Activated CD8-positive, alpha-beta memory T cell treated with anti-CD3 and anti-CD28 coated beads for 1 hour (primary cell): ENCODE measurements around the gene GRIN2D.

ENCODE experiments used
- DNase-seq, 2 donors: peaks; one replicate each; pipeline ENCODE4 v3.0.0-alpha.2; 2020; ENCODE audit warnings: low read depth in 1 of 2; ENCODE audit errors: extremely low read depth in 1 of 2

The GRIN2D gene

DNA sequence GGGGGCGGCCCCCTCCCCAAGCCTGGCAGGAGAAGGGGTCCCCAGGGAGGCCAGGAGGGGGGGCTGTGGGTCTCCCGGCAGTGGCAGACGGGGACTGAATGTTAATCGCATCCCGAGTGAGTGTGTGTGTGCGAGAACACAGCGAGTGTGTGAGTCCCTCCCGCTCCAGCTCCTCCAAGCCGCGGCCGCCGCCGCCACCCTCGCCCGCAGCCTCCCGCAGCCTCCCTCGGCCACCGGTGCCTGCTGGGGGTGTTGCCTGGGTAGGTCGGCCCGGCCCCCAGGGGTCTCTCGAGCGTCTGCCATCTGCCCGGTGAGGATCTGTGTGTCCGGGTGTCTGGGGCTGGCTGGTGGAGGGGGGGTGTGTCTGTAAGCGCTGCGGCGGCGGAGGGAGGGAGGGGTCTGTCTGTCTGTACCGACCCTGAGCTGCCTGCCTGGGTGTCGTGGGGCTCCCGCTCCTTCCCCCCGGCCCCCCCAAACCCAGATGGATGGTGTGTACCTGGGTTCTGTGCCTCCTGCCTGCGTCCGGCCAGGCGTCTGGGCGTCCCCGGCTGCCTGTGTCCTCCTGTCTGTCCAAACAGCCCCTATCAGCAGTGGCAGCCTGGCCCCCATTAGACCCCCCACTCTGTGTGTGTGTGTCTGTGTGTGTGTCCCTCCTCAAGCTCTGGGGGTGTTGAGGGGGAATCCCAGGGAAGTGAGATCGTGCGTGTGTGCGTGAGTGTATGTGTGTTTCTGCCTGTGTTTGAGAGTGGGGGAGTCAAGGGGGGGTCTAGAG is at the start of gene GRIN2D:
TSS of gene GRIN2D (plus strand) at position 110 of the 772 bp plus-strand sequence. CDS start 4,725 bp downstream, outside the sequence.
- no peak for DNase-seq

DNA sequence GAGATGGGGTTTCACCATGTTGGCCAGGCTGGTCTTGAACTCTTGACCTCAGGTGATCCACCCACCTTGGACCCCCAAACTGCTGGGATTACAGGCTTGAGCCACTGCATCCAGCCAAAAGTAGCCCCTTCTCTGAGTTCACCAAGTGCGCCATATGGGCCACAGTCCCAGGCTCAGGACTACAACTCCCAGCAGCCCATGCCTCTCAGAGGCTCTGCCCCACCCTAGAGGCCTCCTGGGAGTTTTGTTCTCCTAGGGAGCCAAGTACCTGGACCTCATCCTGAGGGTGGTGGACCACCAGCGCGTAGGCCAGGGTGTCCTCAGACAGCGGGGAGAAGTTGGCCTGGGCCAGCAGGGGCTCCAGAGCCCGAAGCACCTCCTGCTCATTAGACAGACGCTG is 48.6 kb upstream of the GRIN2D start:
- DNase-seq = no peak

GRCh38 chr19:48346191-48346590 is 47.3 kb upstream of the GRIN2D start:
- no peak for DNase-seq

- DNase-seq = no peak
Measured at GRCh38 chr19:48348045-48348444, 45.4 kb upstream of the GRIN2D start.

DNA sequence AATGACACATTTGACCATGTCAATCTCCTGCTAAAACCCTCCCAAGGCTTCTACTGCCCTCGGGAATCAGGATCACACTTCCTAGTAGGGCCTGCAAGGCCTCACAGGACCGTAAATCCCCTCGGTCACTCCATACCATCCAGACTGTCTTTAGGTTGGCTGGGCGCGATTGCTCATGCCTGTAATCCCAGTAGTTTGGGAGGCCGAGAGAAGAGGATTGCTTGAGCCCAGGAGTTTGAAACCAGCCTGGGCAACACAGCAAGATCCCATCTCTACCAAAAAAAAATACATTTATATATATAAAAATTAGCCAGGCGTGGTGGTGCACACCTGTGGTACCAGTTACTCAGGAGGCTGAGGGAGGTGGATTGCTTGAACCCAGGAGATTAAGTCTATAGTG is 44.7 kb upstream of the GRIN2D start:
- no peak for DNase-seq

DNA sequence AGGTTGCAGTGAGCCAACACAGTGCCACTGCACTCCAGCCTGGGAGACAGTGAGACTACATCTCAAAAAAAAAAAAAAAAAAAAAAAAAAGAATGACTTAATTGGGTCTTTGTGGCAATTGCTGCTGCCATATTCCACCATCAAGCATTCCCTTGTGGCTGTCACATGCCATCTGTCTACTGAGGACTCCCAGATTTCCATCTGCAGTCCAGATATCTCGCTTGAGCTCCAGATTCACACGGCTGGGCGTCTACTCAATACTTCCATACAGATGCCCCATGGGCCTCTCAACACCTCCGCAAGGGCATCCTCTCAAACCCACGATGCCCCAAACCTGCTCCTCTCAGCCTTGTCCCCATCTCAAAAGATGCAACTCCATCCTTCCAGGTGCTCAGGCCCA is 42.6 kb upstream of the GRIN2D start:
- DNase-seq = no peak

DNA sequence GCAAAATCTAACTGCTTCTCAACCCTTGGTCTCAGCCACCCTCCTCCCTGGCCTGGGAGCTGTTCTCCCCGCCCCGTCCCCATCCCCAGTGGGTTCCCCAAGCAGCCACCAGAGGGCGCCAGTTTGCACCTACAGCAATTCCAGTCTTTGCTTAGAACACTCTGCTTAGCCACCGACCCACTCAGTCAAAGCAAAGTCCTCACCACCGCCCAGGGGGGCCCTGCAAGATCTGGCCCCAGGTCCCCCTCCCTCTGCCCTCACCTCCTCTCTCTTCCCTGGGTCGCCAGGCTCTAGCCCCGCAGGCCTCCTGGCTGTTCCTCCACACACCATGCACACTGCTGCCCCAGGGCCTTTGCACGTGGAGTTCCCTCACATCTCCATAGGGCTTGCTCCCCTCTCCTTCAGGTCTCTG is 42.1 kb upstream of the GRIN2D start:
- peak in 1 of 2 donors; percentile 66 for DNase-seq

- DNase-seq = no peak
Measured at GRCh38 chr19:48353677-48354076, 39.8 kb upstream of the GRIN2D start.

DNA sequence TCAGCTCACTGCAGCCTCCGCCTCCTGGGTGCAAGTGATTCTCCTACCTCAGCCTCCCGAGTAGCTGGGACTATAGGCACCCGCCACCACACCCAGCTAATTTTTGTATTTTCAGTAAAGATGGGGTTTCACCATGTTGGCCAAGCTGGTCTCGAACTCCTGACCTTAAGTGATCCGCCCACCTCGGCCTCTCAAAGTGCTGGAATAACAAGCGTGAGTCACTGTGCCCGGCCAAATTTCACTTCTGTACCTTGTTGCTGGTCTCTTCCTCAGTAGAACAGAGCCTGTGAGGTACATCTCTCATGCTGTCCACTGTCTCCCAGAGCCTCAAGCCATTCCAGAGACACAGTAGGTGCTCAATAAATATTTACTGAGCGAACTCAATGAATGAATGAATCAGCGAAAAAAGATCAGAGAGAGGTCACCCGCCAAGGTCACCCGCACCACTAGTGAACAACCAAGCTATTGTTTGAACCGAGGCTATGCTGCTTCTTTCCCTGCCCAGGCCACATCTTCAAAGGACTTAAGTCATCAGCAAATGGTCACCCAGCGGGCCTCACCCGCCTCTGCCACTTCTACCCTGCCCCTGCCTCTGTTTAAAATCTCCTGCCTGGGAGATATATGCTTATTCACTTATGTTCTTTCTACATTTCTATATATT is 39.0 kb upstream of the GRIN2D start:
- DNase-seq = no peak

DNA sequence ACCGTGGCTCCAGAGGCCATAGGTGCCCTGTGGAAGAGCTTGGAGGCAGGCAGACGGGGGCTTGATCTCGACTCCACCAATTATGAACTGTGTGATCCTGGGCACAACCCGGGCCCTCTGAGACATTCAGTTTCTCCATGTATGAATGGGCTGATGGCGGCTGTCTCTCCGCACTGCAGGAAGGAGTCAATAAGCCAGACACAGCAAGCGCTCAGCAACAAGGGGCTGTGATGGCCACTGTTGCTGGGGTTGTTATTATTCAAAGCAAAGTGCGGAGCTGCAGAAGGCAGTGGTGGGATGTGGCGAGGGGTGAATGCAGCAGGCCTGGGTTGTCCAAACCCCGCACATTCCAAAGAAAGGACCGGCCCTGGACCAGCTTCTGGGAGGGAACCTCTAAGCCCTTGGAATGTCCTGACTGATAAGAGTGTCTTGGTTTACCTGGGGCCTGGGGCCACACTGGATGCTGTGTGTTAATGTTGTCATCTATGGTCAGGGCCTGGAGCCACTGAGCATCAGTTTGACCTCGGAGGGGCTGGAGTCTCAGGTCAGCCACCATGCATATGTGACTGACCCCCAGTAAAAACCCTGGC is 38.0 kb upstream of the GRIN2D start:
- DNase-seq = no peak

DNA sequence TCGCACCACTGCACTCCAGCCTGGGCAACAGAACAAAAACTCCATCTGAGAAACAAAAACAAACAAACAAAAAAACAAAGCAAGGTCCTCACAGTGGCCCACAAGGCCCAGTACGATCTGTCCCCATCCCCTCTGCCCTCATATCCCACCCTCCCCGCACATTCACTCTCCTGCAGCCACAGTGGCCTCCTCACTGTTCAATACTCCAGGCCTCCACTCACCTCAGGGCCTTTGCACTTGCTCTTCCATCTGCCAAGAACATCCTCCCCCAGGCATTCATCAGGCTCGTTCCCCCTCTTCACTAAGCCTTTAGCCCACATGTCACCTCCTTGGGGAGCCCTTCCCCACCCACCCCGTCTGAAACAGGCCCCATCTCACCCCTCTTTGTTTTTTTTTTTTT is 34.3 kb upstream of the GRIN2D start:
- no peak for DNase-seq

DNA sequence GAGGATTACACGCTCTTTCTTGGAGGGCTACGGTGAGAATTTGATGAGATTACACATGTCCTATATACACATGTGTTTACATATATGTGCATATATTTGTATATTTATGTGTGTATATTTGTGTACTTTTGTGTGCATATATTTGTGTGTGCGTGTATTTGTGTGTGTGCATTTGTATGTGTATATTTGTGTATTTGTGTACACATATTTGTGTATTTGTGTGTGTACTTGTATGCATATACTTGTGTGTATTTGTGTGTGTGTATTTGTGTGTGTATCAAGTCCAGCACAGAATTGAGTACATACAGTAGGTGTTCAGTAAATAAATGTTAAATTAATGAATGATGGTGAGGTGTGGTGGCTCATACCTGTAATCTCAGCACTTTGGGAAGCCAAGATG is 31.6 kb upstream of the GRIN2D start:
- DNase-seq = no peak

GRCh38 chr19:48362716-48363499 is 30.6 kb upstream of the GRIN2D start:
- peak; percentile 68 to 81 for DNase-seq

GRCh38 chr19:48363500-48363809 is 30.0 kb upstream of the GRIN2D start:
- peak in 1 of 2 donors; percentile 18 for DNase-seq

- DNase-seq = peak; percentile 93 to 96
Measured at GRCh38 chr19:48363810-48364597, 29.5 kb upstream of the GRIN2D start, which contains the start of the genes SYNGR4 and TMEM143. Gene SYNGR4 (plus strand): TSS chr19:48364367. CDS start chr19:48365843, 1,476 bp downstream. Gene TMEM143 (minus strand): TSS chr19:48363940. CDS start chr19:48363920, 20 bp downstream.

- DNase-seq = no peak
Measured at GRCh38 chr19:48364598-48365348, 28.7 kb upstream of the GRIN2D start.

DNA sequence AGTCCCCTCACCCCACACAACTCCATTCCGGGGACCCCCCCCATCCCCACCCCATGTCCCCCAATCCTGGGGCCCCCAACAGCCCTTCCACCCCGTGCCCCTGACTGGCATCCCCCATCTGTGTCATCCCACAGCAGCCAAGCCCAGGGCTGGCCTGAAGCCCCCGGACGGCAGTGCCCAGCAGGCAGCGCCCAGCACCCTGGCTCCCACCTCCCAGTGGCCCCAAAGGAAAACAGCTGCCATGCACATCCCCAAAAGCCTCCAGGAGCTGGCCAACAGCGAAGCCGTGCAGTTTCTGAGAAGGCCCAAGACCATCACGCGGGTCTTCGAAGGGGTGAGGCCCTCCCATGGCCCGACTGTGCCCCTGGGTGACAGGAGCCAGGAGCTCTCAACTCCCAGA is 27.9 kb upstream of the GRIN2D start:
- no peak for DNase-seq

- DNase-seq = no peak
Measured at GRCh38 chr19:48367855-48368254, 25.6 kb upstream of the GRIN2D start.

DNA sequence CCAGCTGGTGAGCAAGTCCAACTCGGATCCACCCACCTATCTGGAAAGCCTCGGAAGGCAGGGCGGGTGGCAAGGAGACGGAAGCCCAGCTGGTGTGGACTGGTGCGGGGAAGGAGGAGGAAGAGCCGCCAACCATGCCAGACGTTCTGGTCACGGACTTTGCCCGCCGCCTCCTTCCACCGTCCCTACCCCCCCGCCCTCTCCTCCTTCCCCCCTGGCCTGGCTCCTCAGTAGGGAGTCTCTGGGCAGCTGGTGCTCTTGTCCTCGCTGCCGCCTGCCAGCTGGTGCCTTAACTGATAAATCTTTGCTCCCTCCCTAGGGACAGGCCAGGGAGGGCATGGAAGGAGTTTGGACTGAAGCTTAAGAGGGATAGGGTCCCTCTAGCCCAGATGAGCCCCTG is 24.5 kb upstream of the GRIN2D start:
- DNase-seq = no peak

GRCh38 chr19:48370955-48371354 is 22.5 kb upstream of the GRIN2D start:
- DNase-seq = no peak
